ENCODE data around the gene C6orf62.
"Not testable (repeated sequence)": the region's sequence is repeated elsewhere in the genome, so short reads cannot be mapped to it uniquely, and the experiment has no call there.

The C6orf62 gene

GRCh38 chr6:24695635-24696034, 23.3 kb downstream of the C6orf62 start:
- H3K4me3 ChIP-seq (ENCODE audit: low read depth, low read length), result not testable (repeated sequence)
- TF ChIP-seq CTCF (conservative IDR thresholded peaks at IDR 0.05; ENCODE audit: low read depth, low read length), result peak; percentile 52
- DNase-seq (ENCODE audit: low read depth), result peak; percentile 63

- no peak overlapping the region for H3K4me3 ChIP-seq (ENCODE audit: low read depth, low read length)
- no peak for DNase-seq (ENCODE audit: low read depth)
- no peak for TF ChIP-seq CTCF (conservative IDR thresholded peaks at IDR 0.05; ENCODE audit: low read depth, low read length)
Observed at GRCh38 chr6:24694198-24694597, 24.8 kb downstream of the C6orf62 start.

GRCh38 chr6:24692848-24693592, 25.9 kb downstream of the C6orf62 start:
- DNase-seq (ENCODE audit: low read depth), result no peak
- TF ChIP-seq CTCF (conservative IDR thresholded peaks at IDR 0.05; ENCODE audit: low read depth, low read length), result no peak
- no peak overlapping the region for H3K4me3 ChIP-seq (ENCODE audit: low read depth, low read length)

- H3K4me3 ChIP-seq (ENCODE audit: low read depth, low read length), result no peak overlapping the region
- no peak for TF ChIP-seq CTCF (conservative IDR thresholded peaks at IDR 0.05; ENCODE audit: low read depth, low read length)
- DNase-seq (ENCODE audit: low read depth), result no peak
Observed at GRCh38 chr6:24692415-24692814, 26.5 kb downstream of the C6orf62 start.

GRCh38 chr6:24692003-24692402, 27.0 kb downstream of the C6orf62 start:
- DNase-seq (ENCODE audit: low read depth), result no peak
- no peak overlapping the region for H3K4me3 ChIP-seq (ENCODE audit: low read depth, low read length)
- TF ChIP-seq CTCF (conservative IDR thresholded peaks at IDR 0.05; ENCODE audit: low read depth, low read length), result no peak

GRCh38 chr6:24691550-24691949, 27.4 kb downstream of the C6orf62 start:
- no peak for TF ChIP-seq CTCF (conservative IDR thresholded peaks at IDR 0.05; ENCODE audit: low read depth, low read length)
- no peak overlapping the region for H3K4me3 ChIP-seq (ENCODE audit: low read depth, low read length)
- DNase-seq (ENCODE audit: low read depth), result no peak

- DNase-seq (ENCODE audit: low read depth), result no peak
- TF ChIP-seq CTCF (conservative IDR thresholded peaks at IDR 0.05; ENCODE audit: low read depth, low read length), result no peak
- H3K4me3 ChIP-seq (ENCODE audit: low read depth, low read length), result no peak overlapping the region
Observed at GRCh38 chr6:24690593-24690992, 28.4 kb downstream of the C6orf62 start.
